HUES48 (cell line): ENCODE measurements around the gene PAX1.
A peak's percentile ranks its signal among the peaks of the same experiment; 100 is the strongest.

Source experiments
- H3K27ac ChIP-seq: one replicate; pipeline ENCODE4 v1.7.0; 2013; ENCODE audit warnings: low read depth, low read length, inconsistent platforms
- H3K27me3 ChIP-seq: 2 replicates; pipeline ENCODE4 v1.6.1; 2013; ENCODE audit warnings: mild to moderate bottlenecking, low read length; ENCODE audit not compliant: control insufficient read depth, insufficient read depth
- H3K36me3 ChIP-seq: 2 replicates; pipeline ENCODE4 v1.6.1; 2013; ENCODE audit warnings: low read length; ENCODE audit not compliant: control insufficient read depth, insufficient read depth
- H3K4me1 ChIP-seq: 2 replicates; pipeline ENCODE4 v1.6.1; 2013; ENCODE audit warnings: mild to moderate bottlenecking, low read length; ENCODE audit not compliant: control insufficient read depth, insufficient read depth
- H3K4me3 ChIP-seq: 2 replicates; pipeline ENCODE4 v1.5.1; 2013; ENCODE audit warnings: mild to moderate bottlenecking, low read depth, low read length
- H3K9ac ChIP-seq: 2 replicates; pipeline ENCODE4 v1.6.1; 2013; ENCODE audit warnings: mild to moderate bottlenecking, low read depth, low read length, moderate library complexity
- H3K9me3 ChIP-seq: 2 replicates; pipeline ENCODE4 v1.6.1; 2013; ENCODE audit warnings: low read length; ENCODE audit not compliant: control insufficient read depth, insufficient read depth

The PAX1 gene

GRCh38 chr20:21741266-21741665 is 35.8 kb downstream of the PAX1 start:
- Histone ChIP-seq H3K4me1 (no peaks in the 10 kb centered on the region), H3K9me3 (peaks cover 3% of the 10 kb centered on the region), H3K9ac (no peak overlapping the region)

GRCh38 chr20:21762646-21763045 is 57.2 kb downstream of the PAX1 start:
- Histone ChIP-seq H3K27me3 (peaks cover 8% of the 10 kb centered on the region), H3K4me3 (no peak overlapping the region), H3K27ac (no peak overlapping the region), H3K36me3 (no peaks in the 10 kb centered on the region), H3K9me3 (no peaks in the 10 kb centered on the region), H3K9ac (no peak overlapping the region), H3K4me1 (no peaks in the 10 kb centered on the region)

More at GRCh38 chr20:21741266-21741665, 35.8 kb downstream of the PAX1 start:
- Histone ChIP-seq H3K4me3 (no peak overlapping the region), H3K27ac (no peak overlapping the region), H3K27me3 (no peaks in the 10 kb centered on the region), H3K36me3 (no peaks in the 10 kb centered on the region)

- no peak overlapping the region for H3K4me3 ChIP-seq
- peaks cover 5% of the 10 kb centered on the region; the same call in 1 of the 2 replicates for H3K4me1 ChIP-seq
- H3K9me3 ChIP-seq, result no peaks in the 10 kb centered on the region
- H3K27me3 ChIP-seq, result peaks cover 20% of the 10 kb centered on the region
- no peak overlapping the region for H3K27ac ChIP-seq
- no peak overlapping the region for H3K9ac ChIP-seq
- no peaks in the 10 kb centered on the region for H3K36me3 ChIP-seq
Observed at GRCh38 chr20:21767200-21767738, 61.8 kb downstream of the PAX1 start.

GRCh38 chr20:21767739-21768223 is 62.3 kb downstream of the PAX1 start:
- Histone ChIP-seq H3K4me3 (peak overlapping the region; percentile 45), H3K9me3 (no peaks in the 10 kb centered on the region), H3K9ac (no peak overlapping the region), H3K4me1 (peaks cover 5% of the 10 kb centered on the region; the same call in 1 of the 2 replicates), H3K36me3 (no peaks in the 10 kb centered on the region), H3K27me3 (peaks cover 20% of the 10 kb centered on the region), H3K27ac (no peak overlapping the region)
